Keratinocyte (primary cell): ENCODE results near the gene TRNAU1AP. TPM values are rescaled to one million over a fixed set of nuclear protein-coding genes. Genes with fewer than 3 reads are reported as not detected.
"Not testable (repeated sequence)": the region's sequence is repeated elsewhere in the genome, so short reads cannot be mapped to it uniquely, and the experiment has no call there.

Experiments
- DNase-seq: peaks from one replicate; pipeline ENCODE4 v3.0.0-alpha.2; 2011; ENCODE audit warnings: low read depth, missing footprints, low spot score
- FAIRE-seq: peaks from 2 replicates; lab custom pipeline; 2011; peaks lifted over from hg19 to GRCh38; lab: Jason Lieb, UNC
- H2AFZ ChIP-seq: 2 replicates; pipeline ENCODE4 v1.6.0; 2012; ENCODE audit warnings: low read length, control low read depth, inconsistent platforms; ENCODE audit not compliant: control insufficient read depth
- H3K27ac ChIP-seq: 2 replicates; pipeline ENCODE4 v1.5.1; 2011; ENCODE audit warnings: low read length; ENCODE audit not compliant: control insufficient read depth, insufficient read depth
- H3K27me3 ChIP-seq: 3 replicates; pipeline ENCODE4 v1.6.0; 2011; ENCODE audit warnings: low read length; ENCODE audit not compliant: control insufficient read depth, insufficient read depth; ENCODE audit errors: extremely low read depth
- H3K36me3 ChIP-seq, 2 experiments: 2 replicates in 1 of 2; 3 replicates in 1 of 2; pipeline ENCODE4 v1.5.1; 2011; ENCODE audit warnings: low read length in 2 of 2, mild to moderate bottlenecking in 1 of 2; ENCODE audit not compliant: control insufficient read depth in 2 of 2, insufficient read depth in 2 of 2; ENCODE audit errors: extremely low read depth in 1 of 2
- H3K4me1 ChIP-seq: 3 replicates; pipeline ENCODE4 v1.5.1; 2011; ENCODE audit warnings: low read length; ENCODE audit not compliant: control insufficient read depth, insufficient read depth; ENCODE audit errors: extremely low read depth
- H3K4me2 ChIP-seq: 3 replicates; pipeline ENCODE4 v1.6.0; 2011; ENCODE audit warnings: low read depth, low read length; ENCODE audit not compliant: control insufficient read depth, insufficient read depth; ENCODE audit errors: extremely low read depth
- H3K4me3 ChIP-seq, 3 experiments: fragments of 200-600 bp in 1 of 3; sonication (generic) in 1 of 3; 2 replicates in 2 of 3; 3 replicates in 1 of 3; pipeline ENCODE4 v1.5.1; 2011 to 2016; ENCODE audit warnings: low read length in 3 of 3, mild to moderate bottlenecking in 3 of 3, control low read depth in 2 of 3, inconsistent platforms in 1 of 3, low read depth in 1 of 3, mixed read lengths in 1 of 3, mixed run types in 1 of 3, moderate library complexity in 1 of 3; ENCODE audit not compliant: control insufficient read depth in 2 of 3, insufficient read depth in 2 of 3; ENCODE audit errors: extremely low read depth in 1 of 3
- H3K79me2 ChIP-seq: 2 replicates; pipeline ENCODE4 v1.6.0; 2012; ENCODE audit warnings: low read length; ENCODE audit not compliant: control insufficient read depth, insufficient read depth
- H3K9ac ChIP-seq: 3 replicates; pipeline ENCODE4 v1.6.0; 2011; ENCODE audit warnings: low read length; ENCODE audit not compliant: control insufficient read depth, insufficient read depth; ENCODE audit errors: extremely low read depth
- H3K9me1 ChIP-seq: 3 replicates; pipeline ENCODE4 v1.6.0; 2011; ENCODE audit warnings: low read length; ENCODE audit not compliant: control insufficient read depth, insufficient read depth; ENCODE audit errors: extremely low read depth
- H3K9me3 ChIP-seq: 2 replicates; pipeline ENCODE4 v1.5.1; 2012; ENCODE audit warnings: low read depth, low read length; ENCODE audit not compliant: control insufficient read depth
- H4K20me1 ChIP-seq: 3 replicates; pipeline ENCODE4 v1.6.0; 2011; ENCODE audit warnings: low read length; ENCODE audit not compliant: control insufficient read depth, insufficient read depth; ENCODE audit errors: extremely low read depth
- CTCF ChIP-seq, 3 experiments: IDR thresholded peaks in 1 of 3; conservative IDR thresholded peaks in 1 of 3; optimal IDR thresholded peaks in 1 of 3; 2 replicates in 2 of 3; 3 replicates in 1 of 3; pipeline versions ENCODE3 to v1.5.1; 2011; ENCODE audit warnings: low read length in 3 of 3, mild to moderate bottlenecking in 3 of 3, moderate library complexity in 2 of 3, control low read depth in 1 of 3, inconsistent platforms in 1 of 3; ENCODE audit not compliant: insufficient read depth in 2 of 3; ENCODE audit errors: extremely low read depth in 1 of 3
- EZH2 ChIP-seq: IDR thresholded peaks from one replicate; pipeline ENCODE4 v1.6.1; 2012; ENCODE audit warnings: inconsistent platforms, mild to moderate bottlenecking, low read length, moderate library complexity
- dilution Hi-C: fragments of 300-500 bp; cut with MboI; formaldehyde crosslinking; loops from one replicate; pipeline ENCODE4 v1.7.0; 2020; ENCODE audit warnings: low sequenced_read_pairs; ENCODE audit not compliant: extremely low pct_ligation_motif_present
- polyA plus RNA-seq, 5 experiments: library from polyadenylated mRNA; depleted of rRNA in 3 of 5; stranded (reverse) in 3 of 5; stranded (forward) in 1 of 5; unstranded in 1 of 5; fragments of >200 nt; gene quantifications; 1 replicate in 1 of 5; 2 replicates in 3 of 5; 3 replicates in 1 of 5; pipeline versions ENCODE4 v1.2.1 to v1.2.3, GENCODE V29; 2011 to 2012; ENCODE audit warnings: missing spikeins in 2 of 5, low read depth in 1 of 5, low replicate concordance in 1 of 5

The TRNAU1AP gene
- polyA plus RNA-seq, 1 donor (not counting 4 experiments of a cell fraction or from before 2014, with no cell fraction given) = 43.5 TPM

- Histone ChIP-seq H3K79me2 (peaks cover 47% of the 10 kb centered on the region), H3K9ac (peak overlapping the region; percentile 95), H3K4me3 (peak overlapping the region; percentile 64 to 76 (median 72)), H3K36me3 (peaks cover 2 to 11% of the 10 kb centered on the region in 2 experiments), H3K4me2 (peak overlapping the region; percentile 89), H3K27me3 (no peaks in the 10 kb centered on the region), H4K20me1 (no peaks in the 10 kb centered on the region), H3K4me1 (peaks cover 18% of the 10 kb centered on the region), H3K9me3 (no peaks in the 10 kb centered on the region), H3K27ac (peak overlapping the region; percentile 88), H2AFZ (peak overlapping the region; percentile 44), H3K9me1 (no peaks in the 10 kb centered on the region)
- TF ChIP-seq EZH2 (no peak), CTCF (optimal IDR thresholded peaks at IDR 0.05 in 1 of 3, IDR thresholded peaks at IDR 0.05 in 1 of 3, conservative IDR thresholded peaks at IDR 0.05 in 1 of 3; ENCODE audit: extremely low read depth in 1 of 3, insufficient read depth in 2 of 3, low read length in 3 of 3) (no peak)
- no peak for DNase-seq
- FAIRE-seq = peak; percentile 13
- dilution Hi-C loops = no loop called here
These were observed 34.0 kb upstream of the TRNAU1AP start for GRCh38 chr1:28518745-28519341.

- H3K27ac ChIP-seq = no peak overlapping the region
- H3K9ac ChIP-seq = no peak overlapping the region
- peak overlapping the region; percentile 37 for H3K4me2 ChIP-seq
- peaks cover 18% of the 10 kb centered on the region for H3K4me1 ChIP-seq
- H3K4me3 ChIP-seq = no peak overlapping the region
- H3K79me2 ChIP-seq = peaks cover 60% of the 10 kb centered on the region
- H2AFZ ChIP-seq = no peak overlapping the region
- DNase-seq (no peak), FAIRE-seq (no peak)
- H3K9me1 ChIP-seq = no peaks in the 10 kb centered on the region
- H3K36me3 ChIP-seq = peaks cover 2 to 11% of the 10 kb centered on the region in 2 experiments
- TF ChIP-seq EZH2 = no peak
- TF ChIP-seq CTCF (optimal IDR thresholded peaks at IDR 0.05 in 1 of 3, IDR thresholded peaks at IDR 0.05 in 1 of 3, conservative IDR thresholded peaks at IDR 0.05 in 1 of 3; ENCODE audit: extremely low read depth in 1 of 3, insufficient read depth in 2 of 3, low read length in 3 of 3) = no peak
- no peaks in the 10 kb centered on the region for H3K27me3 ChIP-seq
- H3K9me3 ChIP-seq = no peaks in the 10 kb centered on the region
- dilution Hi-C loops = no loop called here
- H4K20me1 ChIP-seq = no peaks in the 10 kb centered on the region
These were observed 32.7 kb upstream of the TRNAU1AP start for GRCh38 chr1:28519946-28520725.

GRCh38 chr1:28520796-28521195 is 32.1 kb upstream of the TRNAU1AP start:
- H3K9me3 ChIP-seq, H3K4me3 ChIP-seq, H3K27ac ChIP-seq, H3K4me2 ChIP-seq, H4K20me1 ChIP-seq, DNase-seq, H2AFZ ChIP-seq, H3K9ac ChIP-seq, H3K27me3 ChIP-seq, dilution Hi-C loops, H3K9me1 ChIP-seq, FAIRE-seq: not testable (repeated sequence)
- Histone ChIP-seq H3K4me1 (peaks cover 20% of the 10 kb centered on the region), H3K36me3 (peaks cover 2 to 14% of the 10 kb centered on the region in 2 experiments), H3K79me2 (peaks cover 67% of the 10 kb centered on the region)
